HEK293T (cell line): Measurements from ENCODE around the gene QRFP.

Source experiments
- BHLHE40 ChIP-seq: fragments of 450-650 bp; IDR thresholded peaks from 2 replicates; pipeline ENCODE4 v1.6.1; 2016; ENCODE audit warnings: mild to moderate bottlenecking, moderate library complexity, borderline replicate concordance
- ELF4 ChIP-seq: fragments of 450-650 bp; IDR thresholded peaks from 2 replicates; pipeline ENCODE4 v1.6.1; 2017; ENCODE audit warnings: antibody characterized with exemption
- FOXA1 ChIP-seq: fragments of 450-650 bp; IDR thresholded peaks from 2 replicates; pipeline ENCODE4 v1.6.1; 2016; ENCODE audit warnings: mild to moderate bottlenecking
- FOXK2 ChIP-seq: fragments of 450-650 bp; IDR thresholded peaks from 2 replicates; pipeline ENCODE4 v1.6.1; 2016; ENCODE audit warnings: mild to moderate bottlenecking
- FOXM1 ChIP-seq: fragments of 450-650 bp; IDR thresholded peaks from 2 replicates; pipeline ENCODE4 v1.6.1; 2017; ENCODE audit warnings: mild to moderate bottlenecking, borderline replicate concordance
- LEF1 ChIP-seq: fragments of 450-650 bp; IDR thresholded peaks from 2 replicates; pipeline ENCODE4 v1.6.1; 2017; ENCODE audit warnings: mild to moderate bottlenecking, borderline replicate concordance
- NFRKB ChIP-seq: fragments of 450-650 bp; IDR thresholded peaks from 2 replicates; pipeline ENCODE4 v1.6.1; 2016; ENCODE audit warnings: mild to moderate bottlenecking, moderate library complexity
- SUZ12 ChIP-seq: fragments of 450-650 bp; IDR thresholded peaks from 2 replicates; pipeline ENCODE4 v1.6.1; 2016; ENCODE audit warnings: mild to moderate bottlenecking
- TARDBP ChIP-seq: fragments of 450-650 bp; IDR thresholded peaks from 2 replicates; pipeline ENCODE4 v1.6.1; 2016
- ZNF384 ChIP-seq: fragments of 450-650 bp; IDR thresholded peaks from 2 replicates; pipeline ENCODE4 v1.6.1; 2016

DNA sequence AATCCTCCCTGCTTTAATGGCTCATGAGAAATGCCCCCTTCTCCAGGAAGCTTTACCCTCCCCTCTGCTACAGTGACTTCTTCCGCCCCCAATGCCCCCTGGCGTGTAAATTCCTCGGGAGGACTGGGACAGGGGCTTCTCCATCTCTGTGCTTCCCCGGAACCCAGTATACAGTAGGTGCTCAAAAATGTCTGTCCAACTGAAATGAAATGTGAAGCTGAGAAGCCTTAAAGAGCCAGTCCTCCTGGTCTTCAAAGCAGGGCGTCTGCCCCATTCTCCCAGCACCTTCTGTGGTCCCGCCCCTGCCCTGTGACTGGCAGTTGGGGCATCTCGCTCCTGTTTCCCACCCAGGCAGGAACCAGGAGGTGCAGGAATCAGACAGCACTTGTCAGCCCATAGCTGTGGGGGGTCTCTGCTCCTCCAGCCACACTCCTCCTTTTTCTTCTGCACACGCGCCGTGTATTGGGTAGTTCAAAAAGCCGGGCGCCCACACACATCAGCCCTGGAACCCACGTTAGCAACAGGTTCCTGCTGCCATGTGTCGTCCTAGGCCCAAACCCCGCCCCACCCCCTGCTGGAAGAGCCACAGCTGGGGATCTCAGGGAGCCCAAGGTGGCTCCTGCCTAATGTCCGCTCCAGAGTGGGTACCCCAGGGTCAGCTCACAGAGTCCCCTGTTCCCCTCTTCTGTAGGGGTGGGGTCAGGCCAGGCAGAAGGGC lies 26.4 kb upstream of the QRFP start:
- TF ChIP-seq FOXK2: no peak
- no peak for TF ChIP-seq ELF4
- no peak for TF ChIP-seq FOXA1
- no peak for TF ChIP-seq BHLHE40
- TF ChIP-seq FOXM1: no peak
- TF ChIP-seq TARDBP: no peak
- no peak for TF ChIP-seq LEF1
- no peak for TF ChIP-seq SUZ12
- no peak for TF ChIP-seq ZNF384
- no peak for TF ChIP-seq NFRKB
